HG03025 (cell line): ENCODE data around the gene CTDSP1.

ENCODE experiments used
- ATAC-seq: cut with Tn5 transposase; IDR thresholded peaks from one replicate; pipeline ENCODE4 v1.9.1; 2021; ENCODE audit warnings: mild to moderate bottlenecking, moderate library complexity; ENCODE audit not compliant: unreplicated experiment, low FRiP score

CTDSP1 gene

GRCh38 chr2:218422403-218423086, 22.9 kb downstream of the CTDSP1 start:
- ATAC-seq: no peak

GRCh38 chr2:218423584-218423983, 23.9 kb downstream of the CTDSP1 start:
- no peak for ATAC-seq

GRCh38 chr2:218425531-218425930, 25.9 kb downstream of the CTDSP1 start:
- no peak for ATAC-seq

GRCh38 chr2:218427741-218428140, 28.1 kb downstream of the CTDSP1 start:
- no peak for ATAC-seq

- no peak for ATAC-seq
These were observed 29.3 kb downstream of the CTDSP1 start for GRCh38 chr2:218428846-218429558.

- ATAC-seq: no peak
These were observed 30.4 kb downstream of the CTDSP1 start for GRCh38 chr2:218429911-218430692.

GRCh38 chr2:218430721-218431120, 31.1 kb downstream of the CTDSP1 start:
- no peak for ATAC-seq

GRCh38 chr2:218431878-218432277, 32.2 kb downstream of the CTDSP1 start:
- ATAC-seq: no peak

- no peak for ATAC-seq
These were observed 33.2 kb downstream of the CTDSP1 start for GRCh38 chr2:218432676-218433365.

- ATAC-seq: no peak
These were observed 34.8 kb downstream of the CTDSP1 start for GRCh38 chr2:218434456-218434855.

GRCh38 chr2:218435003-218435982, 35.6 kb downstream of the CTDSP1 start:
- ATAC-seq: no peak

GRCh38 chr2:218436992-218437391, 37.3 kb downstream of the CTDSP1 start:
- no peak for ATAC-seq

- ATAC-seq: no peak
These were observed 38.3 kb downstream of the CTDSP1 start for GRCh38 chr2:218437969-218438368.

GRCh38 chr2:218438596-218438995, 38.9 kb downstream of the CTDSP1 start:
- no peak for ATAC-seq

GRCh38 chr2:218444692-218445357, 45.2 kb downstream of the CTDSP1 start:
- ATAC-seq: no peak

GRCh38 chr2:218445602-218446001, 45.9 kb downstream of the CTDSP1 start:
- no peak for ATAC-seq

- no peak for ATAC-seq
These were observed 46.9 kb downstream of the CTDSP1 start for GRCh38 chr2:218446547-218446946.

GRCh38 chr2:218447072-218447471, 47.4 kb downstream of the CTDSP1 start:
- no peak for ATAC-seq

- ATAC-seq: no peak
These were observed 49.3 kb downstream of the CTDSP1 start for GRCh38 chr2:218448934-218449333.
